ENCODE measurements around the gene MR1. TPM values are rescaled to one million over a fixed set of nuclear protein-coding genes. Genes with fewer than 3 reads are reported as not detected.

MR1 gene
- total RNA-seq, 2 experiments from 2014 or later: 16.2 to 18.1 TPM

DNA sequence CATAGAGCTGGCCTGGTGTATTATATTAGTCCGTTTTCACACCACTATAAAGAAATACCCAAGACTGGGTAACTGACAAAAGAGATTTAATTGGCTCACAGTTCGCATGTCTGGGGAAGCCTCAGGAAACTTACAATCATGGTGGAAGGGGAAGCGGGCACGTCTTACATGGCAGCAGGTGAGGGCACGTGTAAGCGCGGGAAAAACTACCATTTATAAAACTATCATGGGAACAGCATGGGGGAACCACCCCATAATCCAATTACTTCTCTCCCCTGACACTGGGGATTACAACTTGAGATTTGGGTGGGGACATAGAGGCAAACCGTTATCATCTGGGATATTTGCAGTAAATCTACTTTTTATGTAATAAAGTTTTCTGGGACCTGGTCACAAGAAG lies 61.5 kb downstream of the MR1 start:
- ATAC-seq (ENCODE audit: poor library complexity) (no peak), DNase-seq (no peak)
- H3K36me3 Mint-ChIP-seq (ENCODE audit: low read depth): peaks cover 6% of the 10 kb centered on the region
- intact Hi-C loops (cut with DNase I, micrococcal nuclease): loop anchor here in 1 of 2 experiments (10.0 kb wide), 1 partner anchor 1210 kb away; the partner anchor contains the start of gene TOR1AIP1
- CTCF ChIA-PET: interaction anchor here (1.1 kb wide), 1 partner anchor 10 kb away, joined by 3 read pairs; no protein-coding TSS in a partner anchor
- H3K4me3 ChIP-seq (ENCODE audit: low read length): no peak overlapping the region
- no peaks in the 10 kb centered on the region for H3K9me3 ChIP-seq (ENCODE audit: control insufficient read depth in 1 of 2, insufficient read depth in 1 of 2, low read length in 2 of 2)
- no peak overlapping the region for H3K4me3 Mint-ChIP-seq
- no peaks in the 10 kb centered on the region for H3K9me3 Mint-ChIP-seq
- TF ChIP-seq, protein P1, sequence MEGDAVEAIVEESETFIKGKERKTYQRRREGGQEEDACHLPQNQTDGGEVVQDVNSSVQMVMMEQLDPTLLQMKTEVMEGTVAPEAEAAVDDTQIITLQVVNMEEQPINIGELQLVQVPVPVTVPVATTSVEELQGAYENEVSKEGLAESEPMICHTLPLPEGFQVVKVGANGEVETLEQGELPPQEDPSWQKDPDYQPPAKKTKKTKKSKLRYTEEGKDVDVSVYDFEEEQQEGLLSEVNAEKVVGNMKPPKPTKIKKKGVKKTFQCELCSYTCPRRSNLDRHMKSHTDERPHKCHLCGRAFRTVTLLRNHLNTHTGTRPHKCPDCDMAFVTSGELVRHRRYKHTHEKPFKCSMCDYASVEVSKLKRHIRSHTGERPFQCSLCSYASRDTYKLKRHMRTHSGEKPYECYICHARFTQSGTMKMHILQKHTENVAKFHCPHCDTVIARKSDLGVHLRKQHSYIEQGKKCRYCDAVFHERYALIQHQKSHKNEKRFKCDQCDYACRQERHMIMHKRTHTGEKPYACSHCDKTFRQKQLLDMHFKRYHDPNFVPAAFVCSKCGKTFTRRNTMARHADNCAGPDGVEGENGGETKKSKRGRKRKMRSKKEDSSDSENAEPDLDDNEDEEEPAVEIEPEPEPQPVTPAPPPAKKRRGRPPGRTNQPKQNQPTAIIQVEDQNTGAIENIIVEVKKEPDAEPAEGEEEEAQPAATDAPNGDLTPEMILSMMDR (IDR thresholded peaks at IDR 0.05): no peak
- no peak overlapping the region for H3K27ac ChIP-seq (ENCODE audit: low read depth in 1 of 2, low read length in 2 of 2)
- H3K27me3 ChIP-seq (ENCODE audit: control insufficient read depth in 1 of 2, insufficient read depth in 2 of 2, low read length in 2 of 2): no peaks in the 10 kb centered on the region
- peaks cover 22% of the 10 kb centered on the region for H3K4me1 ChIP-seq (ENCODE audit: insufficient read depth, low read length)
- POLR2A ChIA-PET: interaction anchor here (3.8 kb wide), 1 partner anchor 10 kb away, joined by 18 read pairs; no protein-coding TSS in a partner anchor
- no peak overlapping the region for H3K27ac Mint-ChIP-seq
- H3K27me3 Mint-ChIP-seq: no peaks in the 10 kb centered on the region
- H3K4me1 Mint-ChIP-seq (ENCODE audit: low read depth): peaks cover 47% of the 10 kb centered on the region
- H3K36me3 ChIP-seq (ENCODE audit: insufficient read depth, low read length): peaks cover 12% of the 10 kb centered on the region

DNA sequence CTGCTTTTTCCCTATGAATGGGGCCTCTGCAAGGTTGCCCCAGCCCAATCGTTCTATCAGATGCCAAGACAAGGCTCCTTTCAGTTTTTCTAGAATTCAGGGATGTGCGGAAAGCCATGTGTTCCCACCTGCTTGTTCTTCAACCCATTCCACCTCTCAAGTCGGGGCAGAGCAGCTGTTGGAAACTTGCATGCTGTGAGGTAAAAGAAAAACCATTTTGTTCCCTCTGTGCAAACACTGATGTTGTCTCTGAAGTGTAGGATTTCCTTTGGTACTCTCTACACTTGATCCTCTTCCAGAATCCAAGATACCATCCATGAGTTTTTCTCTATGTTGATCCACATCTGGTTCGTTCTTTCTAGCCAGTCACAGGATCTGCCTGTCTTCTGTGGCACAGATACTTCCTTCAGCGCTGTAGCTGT lies 62.0 kb downstream of the MR1 start:
- no peak overlapping the region for H3K27ac Mint-ChIP-seq
- Histone ChIP-seq H3K36me3 (ENCODE audit: insufficient read depth, low read length) (peaks cover 12% of the 10 kb centered on the region), H3K4me1 (ENCODE audit: insufficient read depth, low read length) (peaks cover 26% of the 10 kb centered on the region), H3K27me3 (ENCODE audit: control insufficient read depth in 1 of 2, insufficient read depth in 2 of 2, low read length in 2 of 2) (no peaks in the 10 kb centered on the region), H3K27ac (ENCODE audit: low read depth in 1 of 2, low read length in 2 of 2) (no peak overlapping the region), H3K9me3 (ENCODE audit: control insufficient read depth in 1 of 2, insufficient read depth in 1 of 2, low read length in 2 of 2) (no peaks in the 10 kb centered on the region), H3K4me3 (ENCODE audit: low read length) (no peak overlapping the region)
- POLR2A ChIA-PET: interaction anchor here (3.8 kb wide), 1 partner anchor 9 kb away, joined by 18 read pairs; no protein-coding TSS in a partner anchor
- H3K27me3 Mint-ChIP-seq: no peaks in the 10 kb centered on the region
- no peak overlapping the region for H3K4me3 Mint-ChIP-seq
- CTCF ChIA-PET: no interaction called here
- peaks cover 1% of the 10 kb centered on the region for H3K36me3 Mint-ChIP-seq (ENCODE audit: low read depth)
- intact Hi-C loops (cut with DNase I, micrococcal nuclease): loop anchor here in 1 of 2 experiments (10.0 kb wide), 1 partner anchor 1211 kb away; the partner anchor contains the start of gene TOR1AIP1
- H3K4me1 Mint-ChIP-seq (ENCODE audit: low read depth): peaks cover 47% of the 10 kb centered on the region
- H3K9me3 Mint-ChIP-seq: no peaks in the 10 kb centered on the region
- TF ChIP-seq, protein P1 (IDR thresholded peaks at IDR 0.05): no peak
- DNase-seq (no peak), ATAC-seq (ENCODE audit: poor library complexity) (no peak)

DNA sequence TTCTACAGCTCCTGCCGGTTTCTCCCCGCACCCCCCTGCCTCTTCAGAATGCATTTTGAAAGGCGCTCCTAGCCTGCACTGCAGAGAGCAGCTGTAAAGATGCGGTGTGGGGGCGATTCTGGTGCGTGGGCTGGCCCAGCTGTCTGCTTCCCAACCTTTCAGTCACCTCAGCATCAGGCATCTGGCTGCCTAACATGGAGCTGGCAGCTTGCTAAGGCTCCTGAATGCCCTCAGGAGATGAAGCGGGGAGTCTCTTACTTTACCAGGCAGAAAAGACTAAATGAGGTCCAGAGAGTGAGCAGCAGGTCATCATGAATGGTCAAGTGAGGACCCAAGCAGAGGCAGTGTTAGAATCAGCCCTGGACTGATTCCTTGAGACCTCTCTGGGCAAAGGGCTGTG lies 63.5 kb downstream of the MR1 start:
- intact Hi-C loops (cut with DNase I, micrococcal nuclease): loop anchor here in 1 of 2 experiments (10.0 kb wide), 1 partner anchor 1212 kb away; the partner anchor contains the start of gene TOR1AIP1
- no peak for DNase-seq
- TF ChIP-seq, protein P1 (IDR thresholded peaks at IDR 0.05): no peak
- H3K36me3 Mint-ChIP-seq (ENCODE audit: low read depth): no peaks in the 10 kb centered on the region
- no peak overlapping the region for H3K27ac Mint-ChIP-seq
- H3K4me1 Mint-ChIP-seq (ENCODE audit: low read depth): peaks cover 40% of the 10 kb centered on the region
- no peak overlapping the region for H3K4me3 ChIP-seq (ENCODE audit: low read length)
- no peaks in the 10 kb centered on the region for H3K27me3 Mint-ChIP-seq
- H3K9me3 ChIP-seq (ENCODE audit: control insufficient read depth in 1 of 2, insufficient read depth in 1 of 2, low read length in 2 of 2): no peaks in the 10 kb centered on the region
- no peak overlapping the region for H3K4me3 Mint-ChIP-seq
- H3K36me3 ChIP-seq (ENCODE audit: insufficient read depth, low read length): peaks cover 12% of the 10 kb centered on the region
- H3K4me1 ChIP-seq (ENCODE audit: insufficient read depth, low read length): peaks cover 31% of the 10 kb centered on the region
- CTCF ChIA-PET: no interaction called here
- H3K9me3 Mint-ChIP-seq: no peaks in the 10 kb centered on the region
- no peak for ATAC-seq (ENCODE audit: poor library complexity)
- POLR2A ChIA-PET: interaction anchor here (3.8 to 11.2 kb wide), 2 partner anchors 7 to 8 kb away, joined by 18 to 231 read pairs; partner anchors contain the start of gene IER5
- no peak overlapping the region for H3K27ac ChIP-seq (ENCODE audit: low read depth in 1 of 2, low read length in 2 of 2)
- no peaks in the 10 kb centered on the region for H3K27me3 ChIP-seq (ENCODE audit: control insufficient read depth in 1 of 2, insufficient read depth in 2 of 2, low read length in 2 of 2)
